Pancreas (tissue), 10 donors: ENCODE data around the gene RSU1. TPM values are rescaled to one million over a fixed set of nuclear protein-coding genes. Genes with fewer than 3 reads are reported as not detected.

Experiments
- ATAC-seq, 4 donors: fragments of 200-7000 bp; cut with Tn5 transposase; one replicate each; pipeline versions ENCODE4 v1.8.0 to v1.9.1; 2020; ENCODE audit warnings: mild to moderate bottlenecking in 4 of 4, moderate library complexity in 4 of 4
- DNase-seq, 6 donors: peaks; one replicate each; pipeline ENCODE4 v3.0.0-alpha.2; 2020
- FAIRE-seq: peaks from 2 replicates; lab custom pipeline; 2012; peaks lifted over from hg19 to GRCh38; lab: Jason Lieb, UNC
- H3K27ac ChIP-seq, 4 donors: fragments of 200-600 bp; sonication (generic); 1 replicate in 3 of 4; 2 replicates in 1 of 4; pipeline versions ENCODE4 v1.5.0 to v1.8.0; 2020
- H3K27me3 ChIP-seq, 4 donors: fragments of 200-600 bp; one replicate each; pipeline ENCODE4 v1.8.0; 2021
- H3K36me3 ChIP-seq, 3 donors: fragments of 200-600 bp; sonication (generic) in 1 of 3; one replicate each; pipeline versions ENCODE4 v1.5.0 to v1.8.0; 2020 to 2021
- H3K4me1 ChIP-seq, 3 donors: fragments of 200-600 bp; one replicate each; pipeline ENCODE4 v1.8.0; 2021
- H3K4me3 ChIP-seq, 4 donors: fragments of 200-600 bp; sonication (generic) in 2 of 4; one replicate each; pipeline versions ENCODE4 v1.5.0 to v1.8.0; 2020 to 2021
- H3K9me3 ChIP-seq, 4 donors: fragments of 200-600 bp; one replicate each; pipeline ENCODE4 v1.8.0; 2021
- WGBS, 2 donors: extraction: QIAGEN DNeasy Blood & Tissue Kit; methylation state at CpG; one replicate each; pipeline ENCODE4 v1.1.7; 2013; 5-methylcytosine and 5-hydroxymethylcytosine counted together
- intact Hi-C, 3 donors: fragments of 100-400 bp; cut with DNase I; formaldehyde crosslinking; loops; one replicate each; pipeline versions ENCODE4 v1.11.1 to v1.14.2; 2022
- polyA plus RNA-seq, 2 donors: library from polyadenylated mRNA; stranded (reverse); fragments of 200-250 nt; gene quantifications; one replicate each; pipeline ENCODE4 v1.2.3, GENCODE V29; 2013
- total RNA-seq, 6 donors: library from RNA; stranded (reverse); fragmentation: NEBNext Ultra II Directional in 4 of 6; extraction: Animal tissue kit (Norgen Biotek cat#: 25700) in 4 of 6; gene quantifications; one replicate each; pipeline versions ENCODE4 v1.2.1 to v1.2.4, GENCODE V29; 2021 to 2023
- TF ChIP-seq, protein P1 (sequence below), 4 donors: fragments of 200-600 bp; sonication (generic) in 3 of 4; IDR thresholded peaks; one replicate each; pipeline versions ENCODE4 v1.5.0 to v1.8.0; 2021; ENCODE audit warnings: antibody characterized with exemption in 4 of 4
- donor health status: healthy with polysubstance abuse.
- donor health status: DM: no; HTN: no; CAD: no; lungs with moderate emphysema.
- donor health status: DM: no; HTN: no; CAD: no.
- donor health status: control.
- donor health status: control.
- donor health status: Bipolar disorder and iron deficiency.
- donor health status: DM: yes; HTN: yes; CAD: no.
- donor health status: DM: no; HTN: no; CAD: no.
- donor health status: DM: no; HTN: no; CAD: no.
- donor health status: DM: yes; HTN: yes; CAD: no.

The RSU1 gene
- total and polyA plus RNA-seq, 8 donors = 14.7 to 42.3 (median 29.6) TPM

DNA sequence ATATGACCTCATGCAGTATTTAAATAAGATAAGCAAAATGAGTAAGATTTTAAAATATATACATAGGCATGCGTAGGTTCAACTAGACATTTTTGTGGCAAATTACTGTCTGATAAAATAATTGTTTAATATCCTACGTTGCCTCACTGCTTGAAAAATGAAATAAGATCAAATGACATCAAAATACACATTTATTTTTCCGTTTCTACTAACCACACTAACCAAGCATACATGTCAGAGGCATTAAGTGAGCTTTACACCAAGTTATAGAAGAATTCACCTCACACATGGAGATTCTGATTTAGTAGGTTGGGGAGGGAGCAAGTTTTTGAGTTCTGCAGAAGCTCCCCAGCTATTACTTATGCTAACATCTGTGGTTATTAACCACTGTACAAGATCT lies 66.8 kb downstream of the RSU1 start:
- Histone ChIP-seq H3K4me3 (no peak overlapping the region), H3K27ac (no peak overlapping the region), H3K4me1 (no peaks in the 10 kb centered on the region), H3K27me3 (no peaks in the 10 kb centered on the region), H3K36me3 (peaks cover 0 to 7% (median 0%) of the 10 kb centered on the region in 3 donors), H3K9me3 (no peaks in the 10 kb centered on the region)
- no peak for ATAC-seq
- no peak for DNase-seq
- no peak for FAIRE-seq
- TF ChIP-seq, protein P1, sequence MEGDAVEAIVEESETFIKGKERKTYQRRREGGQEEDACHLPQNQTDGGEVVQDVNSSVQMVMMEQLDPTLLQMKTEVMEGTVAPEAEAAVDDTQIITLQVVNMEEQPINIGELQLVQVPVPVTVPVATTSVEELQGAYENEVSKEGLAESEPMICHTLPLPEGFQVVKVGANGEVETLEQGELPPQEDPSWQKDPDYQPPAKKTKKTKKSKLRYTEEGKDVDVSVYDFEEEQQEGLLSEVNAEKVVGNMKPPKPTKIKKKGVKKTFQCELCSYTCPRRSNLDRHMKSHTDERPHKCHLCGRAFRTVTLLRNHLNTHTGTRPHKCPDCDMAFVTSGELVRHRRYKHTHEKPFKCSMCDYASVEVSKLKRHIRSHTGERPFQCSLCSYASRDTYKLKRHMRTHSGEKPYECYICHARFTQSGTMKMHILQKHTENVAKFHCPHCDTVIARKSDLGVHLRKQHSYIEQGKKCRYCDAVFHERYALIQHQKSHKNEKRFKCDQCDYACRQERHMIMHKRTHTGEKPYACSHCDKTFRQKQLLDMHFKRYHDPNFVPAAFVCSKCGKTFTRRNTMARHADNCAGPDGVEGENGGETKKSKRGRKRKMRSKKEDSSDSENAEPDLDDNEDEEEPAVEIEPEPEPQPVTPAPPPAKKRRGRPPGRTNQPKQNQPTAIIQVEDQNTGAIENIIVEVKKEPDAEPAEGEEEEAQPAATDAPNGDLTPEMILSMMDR (IDR thresholded peaks at IDR 0.05) = no peak
- intact Hi-C loops = no loop called here
- WGBS, 2 donors = 74 to 77% methylated on average over 3 of the region's 3 CpGs

DNA sequence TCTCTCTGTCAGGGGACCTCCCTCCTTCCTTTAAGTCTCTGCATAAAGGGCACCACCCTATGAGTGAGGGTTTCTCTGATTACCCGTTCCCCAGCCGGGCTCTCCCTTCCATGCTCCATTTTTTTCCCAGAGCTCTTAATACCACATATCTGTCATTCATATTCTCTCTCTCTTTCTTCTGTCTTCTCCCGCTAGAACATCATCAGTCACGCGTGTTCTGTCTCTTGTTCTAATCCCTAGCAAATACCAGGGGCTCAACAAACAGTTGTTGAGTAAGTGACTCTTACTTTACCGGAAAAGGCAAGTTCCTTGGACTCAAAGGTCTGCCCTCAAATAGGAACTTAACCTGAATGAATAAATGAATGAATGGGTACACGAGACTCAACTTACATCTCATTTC lies 68.5 kb downstream of the RSU1 start:
- Histone ChIP-seq H3K9me3 (no peaks in the 10 kb centered on the region), H3K36me3 (peaks cover 0 to 7% (median 0%) of the 10 kb centered on the region in 3 donors), H3K27ac (no peak overlapping the region), H3K27me3 (no peaks in the 10 kb centered on the region), H3K4me3 (no peak overlapping the region), H3K4me1 (no peaks in the 10 kb centered on the region)
- TF ChIP-seq, protein P1 (IDR thresholded peaks at IDR 0.05) = no peak
- intact Hi-C loops = no loop called here
- ATAC-seq (no peak), FAIRE-seq (no peak), DNase-seq (no peak)
- WGBS, 2 donors = 93 to 96% methylated on average over 7 of the region's 7 CpGs

DNA sequence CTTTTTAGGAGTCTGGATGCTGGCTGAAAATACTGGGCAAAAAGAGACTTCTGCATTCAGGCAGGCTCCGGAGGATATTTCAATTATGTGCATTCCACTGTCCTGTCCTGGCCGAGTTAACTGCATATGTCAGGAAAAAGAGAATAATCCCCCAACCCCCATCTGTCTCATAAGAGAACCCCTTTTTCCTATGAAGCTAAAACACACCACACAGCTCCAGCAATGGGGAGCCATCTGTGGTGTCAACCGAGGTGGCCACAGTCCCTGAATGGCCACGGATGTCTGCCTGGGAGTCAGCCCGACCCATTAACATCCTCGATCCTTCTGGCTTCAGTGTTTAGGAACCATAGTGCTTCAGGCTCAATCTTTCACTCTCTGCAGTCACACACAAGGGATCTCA lies 70.4 kb downstream of the RSU1 start:
- intact Hi-C loops = no loop called here
- Histone ChIP-seq H3K36me3 (peaks cover 0 to under 1% (median 0%) of the 10 kb centered on the region in 3 donors), H3K27me3 (no peaks in the 10 kb centered on the region), H3K9me3 (no peaks in the 10 kb centered on the region), H3K27ac (no peak overlapping the region), H3K4me3 (no peak overlapping the region), H3K4me1 (no peaks in the 10 kb centered on the region)
- 91% methylated on average over 6 of the region's 6 CpGs for WGBS, 2 donors
- ATAC-seq = no peak
- no peak for FAIRE-seq
- TF ChIP-seq, protein P1 (IDR thresholded peaks at IDR 0.05) = no peak
- no peak for DNase-seq

DNA sequence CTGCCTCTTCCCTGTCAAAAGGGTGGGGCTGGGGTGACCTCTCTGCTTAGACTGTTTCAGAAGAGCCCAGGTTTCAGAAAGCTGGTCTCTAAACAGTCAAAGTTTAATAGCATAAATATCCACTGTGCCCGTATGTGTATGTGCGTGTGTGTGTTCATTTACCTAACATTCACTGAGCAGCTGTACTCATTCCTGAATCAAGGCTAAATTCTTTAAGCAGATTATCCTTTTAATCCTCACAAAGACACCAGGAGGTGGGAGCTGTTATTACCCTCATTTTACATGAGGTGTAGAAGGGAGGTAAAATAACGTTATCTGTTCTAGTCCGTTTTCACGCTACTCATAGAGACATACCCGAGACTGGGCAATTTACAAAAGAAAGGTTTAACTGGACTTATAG lies 72.2 kb downstream of the RSU1 start:
- 76 to 92% methylated on average over 6 of the region's 6 CpGs for WGBS, 2 donors
- DNase-seq (no peak), ATAC-seq (no peak), FAIRE-seq (no peak)
- Histone ChIP-seq H3K4me1 (no peaks in the 10 kb centered on the region), H3K27me3 (no peaks in the 10 kb centered on the region), H3K9me3 (no peaks in the 10 kb centered on the region), H3K36me3 (no peaks in the 10 kb centered on the region), H3K27ac (no peak overlapping the region), H3K4me3 (no peak overlapping the region)
- TF ChIP-seq, protein P1 (IDR thresholded peaks at IDR 0.05) = no peak
- intact Hi-C loops = no loop called here

DNA sequence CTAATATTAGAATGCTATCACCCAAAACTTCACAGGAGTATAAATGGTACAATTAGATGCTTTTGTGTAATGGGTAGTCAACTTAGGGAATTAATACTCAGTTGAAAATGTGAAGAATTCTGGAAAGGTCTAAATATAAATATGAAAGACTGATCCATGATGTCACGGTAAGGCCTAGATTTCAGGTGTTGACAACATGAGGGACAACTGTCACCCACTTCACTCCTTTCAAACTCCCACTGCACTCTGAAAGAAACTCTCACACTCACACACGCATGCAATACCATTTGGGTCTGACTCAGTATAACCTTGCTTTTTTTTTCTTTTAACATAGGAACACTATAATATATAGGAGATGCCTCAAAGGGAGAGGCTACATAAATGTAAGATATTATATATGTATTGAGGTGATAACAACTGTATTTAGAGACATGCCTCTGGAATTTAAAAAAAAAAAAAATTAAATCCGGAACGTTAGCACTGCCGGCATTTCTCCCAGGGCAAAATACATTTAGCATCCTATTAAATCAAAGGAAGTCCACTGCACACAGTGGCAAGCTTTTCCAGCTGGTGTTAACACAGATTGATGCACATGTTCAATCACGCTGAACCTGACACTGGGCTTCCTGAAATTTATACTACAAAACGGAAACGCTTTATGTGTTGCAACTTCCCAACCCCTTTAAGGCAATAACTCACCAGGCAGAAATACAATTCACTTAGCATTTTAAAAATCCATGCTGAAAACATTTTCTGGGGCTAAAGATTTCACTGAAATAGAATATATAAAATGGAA lies 74.9 kb downstream of the RSU1 start:
- intact Hi-C loops = no loop called here
- ATAC-seq = no peak
- H3K4me3 ChIP-seq = no peak overlapping the region
- DNase-seq = no peak
- no peaks in the 10 kb centered on the region for H3K27me3 ChIP-seq
- 83 to 85% methylated on average over 8 of the region's 8 CpGs for WGBS, 2 donors
- H3K27ac ChIP-seq = no peak overlapping the region
- no peaks in the 10 kb centered on the region for H3K36me3 ChIP-seq
- no peaks in the 10 kb centered on the region for H3K4me1 ChIP-seq
- TF ChIP-seq, protein P1 (IDR thresholded peaks at IDR 0.05) = no peak
- no peak for FAIRE-seq
- H3K9me3 ChIP-seq = no peaks in the 10 kb centered on the region
